ENCODE data around the gene GBE1. TPM values are rescaled to one million over a fixed set of nuclear protein-coding genes. Genes with fewer than 3 reads are reported as not detected.

Gene GBE1
- polyA plus RNA-seq, 3 donors = 7.7 to 21.7 (median 19.1) TPM

DNA sequence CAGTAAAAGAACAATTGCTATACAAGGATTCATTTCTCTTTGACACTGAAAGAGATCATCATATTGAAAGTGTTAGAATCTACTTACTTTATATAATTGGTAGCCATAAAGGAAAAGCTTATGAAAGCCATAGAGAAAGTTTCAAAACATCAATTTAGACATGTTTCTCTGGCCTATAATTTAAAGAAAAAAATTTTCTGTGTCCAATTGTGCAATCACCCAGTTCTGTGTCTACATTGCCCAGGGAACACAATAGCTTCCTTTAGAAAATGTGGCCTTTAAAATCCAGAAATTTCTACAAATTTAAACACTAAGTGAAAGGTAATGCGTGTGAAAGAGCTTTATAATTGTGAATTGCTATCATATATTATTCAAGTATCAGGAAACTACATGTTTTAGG, 259.2 kb downstream of the GBE1 start:
- H3K27ac Mint-ChIP-seq = no peak overlapping the region

DNA sequence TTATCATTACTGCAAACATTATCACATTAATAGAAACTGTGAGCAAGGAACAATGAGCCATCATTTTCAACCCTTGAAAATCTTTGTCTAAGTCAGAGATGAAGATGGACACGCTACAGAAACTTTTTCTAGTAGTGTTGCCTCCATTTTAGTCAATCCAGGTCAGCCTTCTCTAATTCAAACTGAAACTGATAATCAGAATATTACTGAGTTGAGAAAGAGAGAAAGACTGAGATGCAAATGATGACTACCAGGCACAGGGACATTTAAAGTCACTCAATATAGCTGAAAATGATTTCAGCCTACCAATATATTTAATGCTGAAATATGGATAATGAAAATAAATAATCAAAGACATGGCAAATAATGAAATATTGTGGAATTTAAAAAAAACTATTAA, 261.4 kb downstream of the GBE1 start:
- peaks cover 4 to 11% of the 10 kb centered on the region in 2 donors for H3K36me3 Mint-ChIP-seq
- no peak overlapping the region for H3K4me3 Mint-ChIP-seq
- H2AFZ ChIP-seq (ENCODE audit: insufficient read depth, low read depth, low read length, poor library complexity, severe bottlenecking) = no peak overlapping the region
- H3K4me1 Mint-ChIP-seq = peaks cover 11% of the 10 kb centered on the region
- no peak overlapping the region for H3K27ac ChIP-seq (ENCODE audit: low read depth in 1 of 2, low read length in 2 of 2)
- no peaks in the 10 kb centered on the region for H3K27me3 ChIP-seq (ENCODE audit: control insufficient read depth in 2 of 2, insufficient read depth in 2 of 2, low read length in 2 of 2)
- WGBS (ENCODE audit: insufficient coverage) = no CpG with 5 or more reads among the region's 1 CpG
- peaks cover 11% of the 10 kb centered on the region in 2 donors for H3K4me1 ChIP-seq (ENCODE audit: control insufficient read depth in 1 of 2, insufficient read depth in 2 of 2, low read length in 2 of 2)
- H3K27ac Mint-ChIP-seq = no peak overlapping the region
- no peaks in the 10 kb centered on the region for H3K36me3 ChIP-seq (replicated peaks in 1 of 2; ENCODE audit: control insufficient read depth in 1 of 2, insufficient read depth in 2 of 2, low read length in 2 of 2)
- no peak overlapping the region for H3K4me2 ChIP-seq (replicated peaks; ENCODE audit: extremely low read depth, low read length, poor library complexity, severe bottlenecking)
- no peaks in the 10 kb centered on the region for H3K79me2 ChIP-seq (ENCODE audit: insufficient read depth, low read length)
- H3K27me3 Mint-ChIP-seq (ENCODE audit: low read depth in 3 of 3) = no peaks in the 10 kb centered on the region
- H3K9me3 ChIP-seq (replicated peaks in 1 of 2; ENCODE audit: control insufficient read depth in 1 of 2, insufficient read depth in 1 of 2, low read length in 2 of 2) = no peaks in the 10 kb centered on the region
- H3K9ac ChIP-seq (ENCODE audit: insufficient read depth, low read length, poor library complexity, severe bottlenecking) = no peak overlapping the region
- no peak overlapping the region for H3K4me3 ChIP-seq (replicated peaks in 1 of 3; ENCODE audit: low read depth in 2 of 3, low read length in 3 of 3)
- TF ChIP-seq, protein P1, sequence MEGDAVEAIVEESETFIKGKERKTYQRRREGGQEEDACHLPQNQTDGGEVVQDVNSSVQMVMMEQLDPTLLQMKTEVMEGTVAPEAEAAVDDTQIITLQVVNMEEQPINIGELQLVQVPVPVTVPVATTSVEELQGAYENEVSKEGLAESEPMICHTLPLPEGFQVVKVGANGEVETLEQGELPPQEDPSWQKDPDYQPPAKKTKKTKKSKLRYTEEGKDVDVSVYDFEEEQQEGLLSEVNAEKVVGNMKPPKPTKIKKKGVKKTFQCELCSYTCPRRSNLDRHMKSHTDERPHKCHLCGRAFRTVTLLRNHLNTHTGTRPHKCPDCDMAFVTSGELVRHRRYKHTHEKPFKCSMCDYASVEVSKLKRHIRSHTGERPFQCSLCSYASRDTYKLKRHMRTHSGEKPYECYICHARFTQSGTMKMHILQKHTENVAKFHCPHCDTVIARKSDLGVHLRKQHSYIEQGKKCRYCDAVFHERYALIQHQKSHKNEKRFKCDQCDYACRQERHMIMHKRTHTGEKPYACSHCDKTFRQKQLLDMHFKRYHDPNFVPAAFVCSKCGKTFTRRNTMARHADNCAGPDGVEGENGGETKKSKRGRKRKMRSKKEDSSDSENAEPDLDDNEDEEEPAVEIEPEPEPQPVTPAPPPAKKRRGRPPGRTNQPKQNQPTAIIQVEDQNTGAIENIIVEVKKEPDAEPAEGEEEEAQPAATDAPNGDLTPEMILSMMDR (IDR thresholded peaks at IDR 0.05) = no peak
- DNase-seq = no peak
- intact Hi-C loops (cut with micrococcal nuclease) = no loop called here
- H4K20me1 ChIP-seq (ENCODE audit: insufficient read depth, low read length) = no peaks in the 10 kb centered on the region
- peaks cover 0 to 2% (median 0%) of the 10 kb centered on the region in 7 donors for H3K9me3 Mint-ChIP-seq

More for the DNA sequence above, 259.2 kb downstream of the GBE1 start:
- H3K9ac ChIP-seq (ENCODE audit: insufficient read depth, low read length, poor library complexity, severe bottlenecking) = no peak overlapping the region
- WGBS (ENCODE audit: insufficient coverage) = no CpG with 5 or more reads among the region's 1 CpG
- Mint-ChIP-seq H3K4me1 (peaks cover 11% of the 10 kb centered on the region), H3K36me3 (peaks cover 2 to 11% of the 10 kb centered on the region in 2 donors), H3K9me3 (peaks cover 0 to 2% (median 0%) of the 10 kb centered on the region in 7 donors), H3K4me3 (no peak overlapping the region), H3K27me3 (ENCODE audit: low read depth in 3 of 3) (no peaks in the 10 kb centered on the region)
- peaks cover 11% of the 10 kb centered on the region in 2 donors for H3K4me1 ChIP-seq (ENCODE audit: control insufficient read depth in 1 of 2, insufficient read depth in 2 of 2, low read length in 2 of 2)
- no peaks in the 10 kb centered on the region for H3K9me3 ChIP-seq (replicated peaks in 1 of 2; ENCODE audit: control insufficient read depth in 1 of 2, insufficient read depth in 1 of 2, low read length in 2 of 2)
- H3K4me2 ChIP-seq (replicated peaks; ENCODE audit: extremely low read depth, low read length, poor library complexity, severe bottlenecking) = no peak overlapping the region
- H4K20me1 ChIP-seq (ENCODE audit: insufficient read depth, low read length) = no peaks in the 10 kb centered on the region
- peak overlapping the region in 1 of 2 donors; percentile 29 for H3K27ac ChIP-seq (ENCODE audit: low read depth in 1 of 2, low read length in 2 of 2)
- no peaks in the 10 kb centered on the region for H3K36me3 ChIP-seq (replicated peaks in 1 of 2; ENCODE audit: control insufficient read depth in 1 of 2, insufficient read depth in 2 of 2, low read length in 2 of 2)
- no peak overlapping the region for H2AFZ ChIP-seq (ENCODE audit: insufficient read depth, low read depth, low read length, poor library complexity, severe bottlenecking)
- intact Hi-C loops (cut with micrococcal nuclease) = no loop called here
- peak in 1 of 3 donors; percentile 39 for DNase-seq
- no peaks in the 10 kb centered on the region for H3K27me3 ChIP-seq (ENCODE audit: control insufficient read depth in 2 of 2, insufficient read depth in 2 of 2, low read length in 2 of 2)
- H3K4me3 ChIP-seq (replicated peaks in 1 of 3; ENCODE audit: low read depth in 2 of 3, low read length in 3 of 3) = no peak overlapping the region
- TF ChIP-seq, protein P1 (IDR thresholded peaks at IDR 0.05) = no peak
- H3K79me2 ChIP-seq (ENCODE audit: insufficient read depth, low read length) = no peaks in the 10 kb centered on the region

All from CD14-positive monocyte (primary cell).